Hepatocyte (in vitro differentiated cells): ENCODE data around the gene SPAG4.

ENCODE experiments used
- EZH2 ChIP-seq: fragments of 200-600 bp; sonication (generic); IDR thresholded peaks from 2 replicates; pipeline ENCODE4 v1.6.1; 2016; ENCODE audit warnings: antibody characterized with exemption, mild to moderate bottlenecking, borderline replicate concordance
- EZH2phosphoT487 ChIP-seq: fragments of 200-600 bp; sonication (generic); IDR thresholded peaks from one replicate; pipeline ENCODE4 v1.6.1; 2018; ENCODE audit warnings: antibody characterized with exemption, mild to moderate bottlenecking, low read depth, moderate library complexity; ENCODE audit not compliant: unreplicated experiment, severe bottlenecking
- TF ChIP-seq, protein P1 (sequence below): fragments of 200-600 bp; sonication (generic); IDR thresholded peaks from 2 replicates; pipeline ENCODE4 v1.5.1; 2016; ENCODE audit warnings: antibody characterized with exemption, mild to moderate bottlenecking; ENCODE audit not compliant: poor library complexity

DNA sequence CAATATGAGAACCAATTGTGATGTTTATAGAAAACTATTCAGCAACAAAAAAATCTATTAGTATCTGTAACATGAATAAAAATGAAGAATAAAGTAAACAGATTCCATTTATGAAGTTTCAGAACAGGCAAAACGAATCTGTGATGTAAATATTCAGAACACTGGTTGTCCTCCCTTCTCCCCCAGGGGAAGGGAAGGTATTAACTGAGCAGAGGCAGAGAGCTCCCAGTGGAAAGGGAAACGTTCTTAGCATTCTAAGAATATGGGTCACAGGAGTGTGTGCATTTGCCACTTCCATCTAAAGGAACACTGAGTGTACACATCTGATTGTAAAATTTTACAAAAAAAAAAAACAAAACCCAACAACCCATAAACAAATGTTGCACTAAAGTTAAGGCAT, 23.1 kb downstream of the SPAG4 start:
- TF ChIP-seq, protein P1, sequence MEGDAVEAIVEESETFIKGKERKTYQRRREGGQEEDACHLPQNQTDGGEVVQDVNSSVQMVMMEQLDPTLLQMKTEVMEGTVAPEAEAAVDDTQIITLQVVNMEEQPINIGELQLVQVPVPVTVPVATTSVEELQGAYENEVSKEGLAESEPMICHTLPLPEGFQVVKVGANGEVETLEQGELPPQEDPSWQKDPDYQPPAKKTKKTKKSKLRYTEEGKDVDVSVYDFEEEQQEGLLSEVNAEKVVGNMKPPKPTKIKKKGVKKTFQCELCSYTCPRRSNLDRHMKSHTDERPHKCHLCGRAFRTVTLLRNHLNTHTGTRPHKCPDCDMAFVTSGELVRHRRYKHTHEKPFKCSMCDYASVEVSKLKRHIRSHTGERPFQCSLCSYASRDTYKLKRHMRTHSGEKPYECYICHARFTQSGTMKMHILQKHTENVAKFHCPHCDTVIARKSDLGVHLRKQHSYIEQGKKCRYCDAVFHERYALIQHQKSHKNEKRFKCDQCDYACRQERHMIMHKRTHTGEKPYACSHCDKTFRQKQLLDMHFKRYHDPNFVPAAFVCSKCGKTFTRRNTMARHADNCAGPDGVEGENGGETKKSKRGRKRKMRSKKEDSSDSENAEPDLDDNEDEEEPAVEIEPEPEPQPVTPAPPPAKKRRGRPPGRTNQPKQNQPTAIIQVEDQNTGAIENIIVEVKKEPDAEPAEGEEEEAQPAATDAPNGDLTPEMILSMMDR: no peak
- TF ChIP-seq EZH2: no peak
- no peak for TF ChIP-seq EZH2phosphoT487
